ENCODE data around the gene C2CD4D.

The C2CD4D gene

DNA sequence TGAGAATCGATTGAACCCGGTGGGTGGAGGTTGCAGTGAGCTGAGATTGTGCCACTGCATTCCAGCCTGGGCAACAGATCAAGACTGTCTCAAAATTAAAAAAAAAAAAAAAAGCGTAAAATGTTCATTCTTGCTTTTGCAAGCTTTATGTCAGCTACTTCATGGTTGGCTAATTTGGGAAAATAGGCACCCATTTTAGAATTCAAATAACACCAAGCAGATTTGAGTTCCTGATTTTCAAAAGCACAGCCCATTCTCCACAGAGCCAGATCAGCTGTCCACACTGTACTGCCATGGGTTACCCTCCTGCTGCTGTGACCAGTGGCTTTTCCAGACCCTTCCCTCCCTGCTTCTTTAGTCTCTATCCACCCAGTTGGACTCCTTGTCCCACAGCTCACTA, 9.5 kb upstream of the C2CD4D start:
- no peak overlapping the region for H3K4me3 ChIP-seq
- no peak for DNase-seq (ENCODE audit: low spot score)
- TF ChIP-seq, protein P1, sequence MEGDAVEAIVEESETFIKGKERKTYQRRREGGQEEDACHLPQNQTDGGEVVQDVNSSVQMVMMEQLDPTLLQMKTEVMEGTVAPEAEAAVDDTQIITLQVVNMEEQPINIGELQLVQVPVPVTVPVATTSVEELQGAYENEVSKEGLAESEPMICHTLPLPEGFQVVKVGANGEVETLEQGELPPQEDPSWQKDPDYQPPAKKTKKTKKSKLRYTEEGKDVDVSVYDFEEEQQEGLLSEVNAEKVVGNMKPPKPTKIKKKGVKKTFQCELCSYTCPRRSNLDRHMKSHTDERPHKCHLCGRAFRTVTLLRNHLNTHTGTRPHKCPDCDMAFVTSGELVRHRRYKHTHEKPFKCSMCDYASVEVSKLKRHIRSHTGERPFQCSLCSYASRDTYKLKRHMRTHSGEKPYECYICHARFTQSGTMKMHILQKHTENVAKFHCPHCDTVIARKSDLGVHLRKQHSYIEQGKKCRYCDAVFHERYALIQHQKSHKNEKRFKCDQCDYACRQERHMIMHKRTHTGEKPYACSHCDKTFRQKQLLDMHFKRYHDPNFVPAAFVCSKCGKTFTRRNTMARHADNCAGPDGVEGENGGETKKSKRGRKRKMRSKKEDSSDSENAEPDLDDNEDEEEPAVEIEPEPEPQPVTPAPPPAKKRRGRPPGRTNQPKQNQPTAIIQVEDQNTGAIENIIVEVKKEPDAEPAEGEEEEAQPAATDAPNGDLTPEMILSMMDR (IDR thresholded peaks at IDR 0.05): no peak

DNA sequence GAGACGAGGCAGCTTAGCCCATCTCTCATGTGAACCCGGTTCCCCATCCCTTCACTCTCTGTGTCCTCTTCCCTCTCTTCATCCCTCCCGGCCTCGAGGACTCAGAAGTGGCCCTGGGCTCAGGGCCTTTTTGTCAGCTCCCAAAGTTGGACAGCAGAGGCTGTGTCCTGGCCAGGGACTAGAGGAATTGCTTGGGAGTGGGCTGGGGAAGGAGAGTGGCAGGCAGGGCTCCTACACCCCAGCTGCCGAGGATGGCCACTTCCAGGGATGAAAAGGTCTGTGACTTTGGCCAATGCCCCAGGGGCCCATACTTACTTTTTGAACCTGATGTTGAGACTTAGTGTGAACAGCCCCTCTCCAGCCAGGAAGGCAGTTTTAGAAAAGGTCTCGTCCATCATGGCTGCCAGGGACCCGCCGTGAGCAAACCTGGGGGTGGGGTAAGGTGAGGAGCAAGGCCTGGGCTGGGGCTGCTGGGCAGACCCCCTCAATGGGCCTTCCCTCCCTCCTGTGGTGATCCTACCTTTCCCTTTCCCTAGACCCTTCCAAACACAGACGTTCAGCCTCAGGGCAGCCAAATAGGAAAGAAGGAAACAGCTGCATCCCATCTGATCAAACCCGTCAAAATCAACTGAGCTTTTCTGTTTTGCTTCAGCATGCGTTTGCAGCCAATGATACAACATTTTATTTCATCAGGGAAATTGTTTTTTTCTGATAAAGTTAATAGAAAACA, 8.4 kb upstream of the C2CD4D start:
- TF ChIP-seq, protein P1 (IDR thresholded peaks at IDR 0.05): no peak
- Histone ChIP-seq H3K4me3 (no peak overlapping the region), H3K27ac (no peak overlapping the region)
- DNase-seq (ENCODE audit: low spot score): no peak

More for the DNA sequence above, 9.5 kb upstream of the C2CD4D start:
- no peak overlapping the region for H3K27ac ChIP-seq

DNA sequence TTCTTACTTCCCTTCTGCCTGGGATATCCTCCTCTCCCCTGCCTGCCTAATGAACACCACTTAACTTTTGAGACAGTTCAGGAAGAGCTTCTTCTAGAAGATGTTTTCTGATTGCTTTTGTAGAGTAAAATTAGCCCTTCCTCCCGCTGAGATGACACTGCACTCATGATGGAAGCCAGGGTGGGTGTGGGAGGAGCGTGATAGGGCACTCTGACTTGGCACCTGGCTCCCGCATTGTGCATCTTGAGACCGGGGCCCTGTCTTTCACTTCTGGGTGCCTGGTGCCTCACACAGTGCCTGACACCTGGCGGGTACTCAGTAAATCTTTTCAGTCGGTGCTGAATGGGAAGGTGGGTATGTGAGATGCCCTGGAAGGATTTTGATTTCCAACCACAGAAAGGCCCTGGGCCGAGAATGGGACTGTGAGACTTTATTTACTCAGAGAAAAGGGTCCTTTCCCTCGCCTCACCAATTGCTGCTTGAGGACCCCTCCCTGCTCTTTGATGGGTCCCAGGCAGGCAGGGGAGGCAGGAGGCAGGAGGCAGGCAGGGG, 7.1 kb upstream of the C2CD4D start:
- TF ChIP-seq, protein P1 (IDR thresholded peaks at IDR 0.05): no peak
- Histone ChIP-seq H3K4me3 (no peak overlapping the region), H3K27ac (no peak overlapping the region)
- DNase-seq (ENCODE audit: low spot score): no peak

DNA sequence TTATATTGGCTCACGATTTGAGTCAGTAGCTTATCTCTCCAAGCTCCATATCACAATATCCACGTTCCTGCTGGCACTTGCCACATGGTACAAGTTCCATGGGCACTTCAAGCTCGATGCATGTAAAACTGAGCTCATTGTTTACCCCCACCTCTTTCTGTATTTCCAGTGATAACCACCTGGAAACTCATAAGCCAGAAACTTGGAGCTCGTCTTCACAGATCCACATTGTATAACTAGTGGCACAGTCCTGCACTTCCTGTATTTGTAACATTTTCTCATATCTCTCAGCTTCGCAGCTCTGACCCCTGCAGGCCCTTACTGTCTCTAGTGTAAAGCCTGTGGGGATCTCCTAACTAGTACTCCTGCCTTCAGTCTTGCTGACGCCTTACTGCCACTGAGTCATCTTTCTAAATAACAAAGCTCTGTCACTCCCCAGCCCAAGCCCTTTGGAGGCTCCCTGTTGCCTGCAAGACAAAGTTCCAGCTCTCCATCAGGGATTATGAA, 6.5 kb upstream of the C2CD4D start:
- no peak overlapping the region for H3K4me3 ChIP-seq
- TF ChIP-seq, protein P1 (IDR thresholded peaks at IDR 0.05): no peak
- H3K27ac ChIP-seq: no peak overlapping the region
- DNase-seq (ENCODE audit: low spot score): no peak

DNA sequence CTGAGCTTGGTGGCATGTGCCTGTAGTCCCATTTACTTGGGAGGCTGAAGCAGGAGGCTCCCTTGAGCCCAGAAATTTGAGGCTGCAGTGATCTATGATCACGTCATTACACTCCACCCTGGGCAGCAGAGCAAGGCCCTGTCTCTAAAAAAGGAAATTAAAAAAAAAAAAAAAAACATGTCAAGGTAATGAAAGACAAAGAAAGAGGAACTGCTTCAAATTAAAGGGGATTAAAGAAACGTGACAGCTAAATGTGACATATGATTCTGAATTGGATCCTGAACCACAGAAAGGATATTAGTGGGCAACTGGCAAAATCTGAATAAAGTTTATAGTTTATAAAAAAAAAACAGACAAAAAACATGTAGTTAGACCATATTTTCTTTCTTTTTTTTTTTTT, 3.8 kb upstream of the C2CD4D start:
- DNase-seq (ENCODE audit: low spot score): no peak
- TF ChIP-seq, protein P1 (IDR thresholded peaks at IDR 0.05): no peak

DNA sequence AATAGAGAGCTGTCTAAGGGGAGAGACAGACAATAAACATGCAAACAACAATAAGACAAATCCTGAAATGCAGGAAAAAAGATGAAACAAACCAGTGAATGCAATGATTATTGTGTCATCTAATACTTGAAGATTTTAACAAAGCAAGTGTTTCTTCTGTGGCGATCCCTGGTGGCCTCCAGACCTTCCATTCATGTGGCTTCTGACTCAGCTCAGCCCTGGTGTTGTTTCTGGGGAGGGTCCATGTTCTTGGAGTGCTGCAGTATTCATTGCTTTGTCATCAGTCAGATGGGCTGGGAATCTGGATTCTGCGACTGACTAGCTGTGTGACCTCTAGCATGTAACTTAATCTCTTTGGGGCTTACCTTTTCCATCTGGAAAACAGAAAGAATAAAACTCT, 1.5 kb upstream of the C2CD4D start:
- no peak for DNase-seq (ENCODE audit: low spot score)
- H3K27ac ChIP-seq: no peak overlapping the region
- TF ChIP-seq, protein P1 (IDR thresholded peaks at IDR 0.05): no peak
- H3K4me3 ChIP-seq: no peak overlapping the region

More for the DNA sequence above, 3.8 kb upstream of the C2CD4D start:
- Histone ChIP-seq H3K27ac (no peak overlapping the region), H3K4me3 (no peak overlapping the region)

DNA sequence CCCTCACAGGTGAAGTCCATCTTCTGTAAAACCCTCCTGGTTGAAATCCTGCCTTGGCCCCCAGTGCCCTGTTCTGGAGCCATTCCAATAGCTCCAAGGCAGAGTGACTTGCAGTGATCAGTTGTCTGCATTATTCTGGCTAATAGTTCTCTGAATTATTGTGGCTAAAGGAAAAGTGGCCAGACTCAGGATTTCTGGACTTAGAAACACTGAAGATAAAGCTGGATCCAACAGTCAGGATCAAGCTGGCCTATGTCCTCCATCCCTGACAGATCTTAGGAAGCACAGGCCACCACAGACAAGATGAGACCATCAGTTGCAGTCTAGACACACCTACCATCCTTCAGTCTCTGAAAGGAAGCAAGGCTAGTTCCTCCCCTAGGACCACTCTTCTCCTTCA, 801 bp upstream of the C2CD4D start:
- TF ChIP-seq, protein P1 (IDR thresholded peaks at IDR 0.05): no peak
- H3K27ac ChIP-seq: no peak overlapping the region
- H3K4me3 ChIP-seq: no peak overlapping the region
- DNase-seq (ENCODE audit: low spot score): no peak

Data from coronary artery (tissue), 2 donors.